GM10266 (cell line): ENCODE data around the gene NHEJ1.
A peak's percentile ranks its signal among the peaks of the same experiment; 100 is the strongest.

Experiments
- DNase-seq: peaks from one replicate; pipeline ENCODE4 v3.0.0; 2012; ENCODE audit errors: extremely low spot score
- TF ChIP-seq, protein P1 (sequence below): IDR thresholded peaks from 2 replicates; pipeline ENCODE4 v1.5.1; 2012; ENCODE audit warnings: mild to moderate bottlenecking, low read depth; ENCODE audit not compliant: control insufficient read depth, insufficient read depth; ENCODE audit errors: missing control alignments

NHEJ1 gene

DNA sequence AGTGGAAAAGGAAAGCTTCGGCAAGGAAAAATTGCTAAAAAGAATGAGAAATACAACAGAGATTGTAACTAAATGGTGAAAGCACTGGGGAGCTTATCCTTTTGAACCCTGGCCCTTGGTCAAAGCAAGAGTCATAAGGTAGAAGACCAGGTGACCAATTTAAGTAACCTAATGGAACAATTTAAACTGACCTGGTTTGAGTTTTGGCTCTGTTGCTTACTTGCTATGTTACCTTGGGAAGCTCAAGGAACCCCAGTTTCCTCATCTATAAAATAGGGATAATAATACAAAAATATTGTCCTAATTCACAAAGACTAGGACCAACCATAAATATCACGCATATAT is 48.6 kb downstream of the NHEJ1 start:
- TF ChIP-seq, protein P1, sequence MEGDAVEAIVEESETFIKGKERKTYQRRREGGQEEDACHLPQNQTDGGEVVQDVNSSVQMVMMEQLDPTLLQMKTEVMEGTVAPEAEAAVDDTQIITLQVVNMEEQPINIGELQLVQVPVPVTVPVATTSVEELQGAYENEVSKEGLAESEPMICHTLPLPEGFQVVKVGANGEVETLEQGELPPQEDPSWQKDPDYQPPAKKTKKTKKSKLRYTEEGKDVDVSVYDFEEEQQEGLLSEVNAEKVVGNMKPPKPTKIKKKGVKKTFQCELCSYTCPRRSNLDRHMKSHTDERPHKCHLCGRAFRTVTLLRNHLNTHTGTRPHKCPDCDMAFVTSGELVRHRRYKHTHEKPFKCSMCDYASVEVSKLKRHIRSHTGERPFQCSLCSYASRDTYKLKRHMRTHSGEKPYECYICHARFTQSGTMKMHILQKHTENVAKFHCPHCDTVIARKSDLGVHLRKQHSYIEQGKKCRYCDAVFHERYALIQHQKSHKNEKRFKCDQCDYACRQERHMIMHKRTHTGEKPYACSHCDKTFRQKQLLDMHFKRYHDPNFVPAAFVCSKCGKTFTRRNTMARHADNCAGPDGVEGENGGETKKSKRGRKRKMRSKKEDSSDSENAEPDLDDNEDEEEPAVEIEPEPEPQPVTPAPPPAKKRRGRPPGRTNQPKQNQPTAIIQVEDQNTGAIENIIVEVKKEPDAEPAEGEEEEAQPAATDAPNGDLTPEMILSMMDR: no peak
- no peak for DNase-seq

DNA sequence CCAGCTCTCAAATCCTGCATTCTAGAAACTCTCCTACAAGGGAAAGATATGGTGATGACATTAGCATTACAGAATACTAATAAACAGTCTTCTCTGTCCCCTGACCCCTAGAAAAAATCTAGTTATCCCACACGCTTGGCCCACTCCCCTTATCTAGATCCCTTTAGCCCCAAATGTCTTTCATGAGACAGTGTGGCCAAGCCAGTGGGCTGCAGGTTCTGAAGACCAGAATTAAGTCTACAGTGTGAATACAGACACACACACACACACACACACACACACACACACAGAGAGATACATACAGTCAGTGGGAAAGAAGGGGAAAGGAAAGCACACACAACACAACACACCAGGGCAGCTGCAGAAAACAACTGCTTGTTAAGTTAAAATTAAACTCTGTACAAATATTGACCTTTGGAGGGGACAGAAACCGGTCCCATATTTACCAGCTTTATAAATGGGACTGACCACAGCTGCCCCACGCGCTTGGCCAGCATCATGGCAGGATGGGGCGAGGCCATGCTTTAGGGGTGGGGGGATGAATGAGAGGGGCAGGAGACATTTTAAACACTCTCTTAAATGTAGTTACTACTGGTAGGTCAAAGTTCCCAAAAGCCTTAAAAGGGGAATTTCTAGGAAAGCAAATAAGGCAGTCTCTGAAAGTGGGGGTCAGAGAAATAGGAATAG is 49.1 kb downstream of the NHEJ1 start:
- DNase-seq: no peak
- TF ChIP-seq, protein P1: no peak

DNA sequence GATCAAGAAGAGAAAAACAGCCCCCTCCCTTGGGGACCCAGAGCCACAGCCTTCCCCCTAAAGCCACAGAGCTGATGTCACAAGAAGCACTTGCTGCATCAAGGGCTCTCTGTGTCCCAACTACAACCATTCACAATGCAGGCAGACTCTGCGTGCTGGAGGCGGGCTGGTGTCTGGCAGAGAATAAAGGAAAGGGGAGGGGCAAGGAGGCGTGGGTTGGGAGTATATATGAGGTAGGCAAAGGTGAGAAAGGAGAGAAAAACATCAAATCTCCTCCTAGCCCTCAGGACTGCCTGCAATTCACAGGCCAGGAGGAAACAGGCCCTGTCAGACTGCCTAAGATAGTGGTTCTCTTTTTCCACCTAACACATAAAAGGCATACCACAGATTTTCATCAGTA is 51.1 kb downstream of the NHEJ1 start:
- TF ChIP-seq, protein P1: no peak
- no peak for DNase-seq

DNA sequence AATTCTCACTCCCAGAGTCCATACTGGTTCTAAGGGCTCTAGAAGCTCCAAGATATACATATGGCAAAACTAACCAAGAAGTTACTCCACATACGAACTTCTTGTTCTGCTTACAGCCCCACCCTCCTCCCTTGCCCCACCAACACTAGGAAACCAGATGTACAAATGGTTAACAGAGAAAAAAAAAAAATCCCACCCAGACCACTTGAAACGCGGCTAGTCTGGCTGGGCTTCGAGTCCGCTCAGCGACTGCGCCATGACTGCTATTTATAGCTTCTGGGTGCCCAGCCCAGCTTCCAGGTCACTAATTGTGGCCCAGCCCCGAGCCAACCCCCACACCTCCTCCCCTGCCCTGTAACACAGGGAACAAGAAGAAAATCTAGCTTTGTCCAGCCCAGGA is 52.9 kb downstream of the NHEJ1 start:
- TF ChIP-seq, protein P1: no peak
- no peak for DNase-seq

DNA sequence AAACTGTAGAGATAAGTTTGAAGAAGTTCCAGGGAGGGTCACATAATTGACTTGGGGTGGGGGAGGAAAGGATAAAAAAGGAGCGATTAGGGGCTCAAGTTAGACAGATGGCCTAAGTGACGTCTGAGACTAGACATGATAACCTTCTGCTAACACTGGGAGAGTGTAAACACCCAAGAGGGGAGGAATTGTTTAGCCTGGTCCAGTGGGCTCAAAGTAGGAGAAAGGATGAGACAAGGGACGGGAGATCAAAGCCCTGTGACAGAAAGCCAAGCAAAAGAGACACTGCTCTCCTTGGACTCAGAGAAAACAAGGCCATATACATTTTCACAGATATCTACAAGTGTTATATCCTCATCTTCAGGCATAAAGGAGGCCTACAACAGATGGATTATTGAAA is 54.4 kb downstream of the NHEJ1 start:
- TF ChIP-seq, protein P1: no peak
- DNase-seq: no peak

DNA sequence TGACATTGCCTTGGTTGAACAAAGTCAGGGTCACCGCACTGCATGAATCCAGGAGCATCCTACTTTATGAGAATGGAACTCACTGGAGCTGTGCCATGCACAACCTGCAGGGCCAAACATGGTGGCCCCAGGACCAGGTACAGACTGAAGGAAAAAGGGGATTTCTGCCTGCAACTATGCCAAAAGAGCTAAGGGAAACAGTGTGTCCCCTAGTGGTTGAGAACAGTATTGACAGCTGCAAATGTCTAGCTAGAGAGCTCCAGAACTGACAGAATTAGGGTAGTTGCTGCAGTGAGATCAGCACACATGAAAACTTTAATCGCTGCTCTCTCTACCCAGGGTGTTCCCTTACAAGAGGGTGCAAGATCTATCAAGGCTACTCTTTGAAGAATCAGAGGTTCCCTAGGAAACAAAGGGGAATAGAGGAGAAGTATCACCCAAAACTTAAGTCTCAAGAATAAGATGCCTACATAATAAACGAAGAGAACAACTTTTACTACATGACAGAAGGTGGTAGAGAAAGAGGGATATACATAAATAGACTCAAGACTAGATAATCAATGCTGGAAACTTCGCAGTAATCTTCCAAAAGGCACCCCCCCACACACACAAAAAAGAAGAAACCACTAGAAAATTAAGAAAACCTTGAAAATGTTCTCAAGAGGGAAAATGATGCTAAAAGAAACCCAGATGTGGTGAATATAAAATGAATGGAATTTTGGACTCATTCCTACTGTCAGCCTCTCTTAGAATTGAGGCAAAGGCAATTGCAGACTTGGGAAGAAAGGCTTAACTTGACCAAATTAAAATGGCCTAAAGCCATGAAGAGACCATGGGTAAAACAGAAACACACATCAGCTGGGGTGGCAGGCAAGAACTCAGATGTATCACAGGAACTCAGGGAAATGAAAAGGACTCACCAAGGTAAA is 56.2 kb downstream of the NHEJ1 start:
- TF ChIP-seq, protein P1: peak; percentile 64
- DNase-seq: peak; percentile 56

DNA sequence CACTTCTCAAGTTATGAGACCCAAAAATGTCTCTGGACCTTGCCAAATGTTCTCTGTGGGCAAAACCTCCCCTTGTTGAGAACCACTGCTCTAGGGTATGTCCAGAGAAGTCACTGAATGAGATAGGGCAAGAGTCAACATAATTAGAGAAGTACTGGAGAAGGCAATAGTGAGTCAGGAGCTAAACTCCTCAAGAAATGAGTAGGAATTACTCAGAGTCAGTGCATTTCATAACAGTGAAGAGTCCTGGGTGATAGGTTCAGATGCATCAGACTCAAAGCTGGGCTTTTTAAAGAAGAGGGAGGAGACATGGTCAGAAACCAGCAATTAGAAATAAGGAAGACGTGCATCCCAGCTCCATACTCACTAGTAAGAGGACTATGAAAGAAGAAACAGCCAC is 61.3 kb downstream of the NHEJ1 start:
- DNase-seq: no peak
- TF ChIP-seq, protein P1: no peak
